Non-pigmented ciliary epithelial cell (primary cell): ENCODE measurements around the gene PAM16.
"Not testable (repeated sequence)": the region's sequence is repeated elsewhere in the genome, so short reads cannot be mapped to it uniquely, and the experiment has no call there.

ENCODE experiments used
- DNase-seq: peaks from one replicate; pipeline ENCODE4 v3.0.0-alpha.2; 2010; ENCODE audit warnings: low read depth

PAM16 gene

GRCh38 chr16:4334724-4335495 is 16.2 kb downstream of the PAM16 start:
- no peak for DNase-seq

DNA sequence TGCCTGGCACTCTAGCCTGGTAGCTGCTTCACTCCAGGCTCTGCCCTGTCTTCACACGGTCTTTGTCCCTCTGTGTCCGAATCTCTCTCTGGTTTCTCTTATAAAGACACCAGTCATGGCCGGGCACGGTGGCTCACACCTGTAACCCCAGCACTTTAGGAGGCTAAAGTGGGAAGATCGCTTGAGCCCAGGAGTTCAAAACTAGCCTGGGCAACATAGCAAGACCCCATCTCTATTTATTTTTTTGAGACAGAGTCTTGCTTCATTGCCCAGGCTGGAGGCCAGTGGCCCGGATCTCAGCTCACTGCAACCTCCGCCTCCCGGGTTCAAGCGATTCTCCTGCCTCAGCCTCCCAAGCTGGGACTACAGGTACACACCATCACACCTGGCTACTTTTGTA is 17.4 kb downstream of the PAM16 start:
- not testable (repeated sequence) for DNase-seq

GRCh38 chr16:4333308-4333638 is 17.8 kb downstream of the PAM16 start:
- no peak for DNase-seq

DNA sequence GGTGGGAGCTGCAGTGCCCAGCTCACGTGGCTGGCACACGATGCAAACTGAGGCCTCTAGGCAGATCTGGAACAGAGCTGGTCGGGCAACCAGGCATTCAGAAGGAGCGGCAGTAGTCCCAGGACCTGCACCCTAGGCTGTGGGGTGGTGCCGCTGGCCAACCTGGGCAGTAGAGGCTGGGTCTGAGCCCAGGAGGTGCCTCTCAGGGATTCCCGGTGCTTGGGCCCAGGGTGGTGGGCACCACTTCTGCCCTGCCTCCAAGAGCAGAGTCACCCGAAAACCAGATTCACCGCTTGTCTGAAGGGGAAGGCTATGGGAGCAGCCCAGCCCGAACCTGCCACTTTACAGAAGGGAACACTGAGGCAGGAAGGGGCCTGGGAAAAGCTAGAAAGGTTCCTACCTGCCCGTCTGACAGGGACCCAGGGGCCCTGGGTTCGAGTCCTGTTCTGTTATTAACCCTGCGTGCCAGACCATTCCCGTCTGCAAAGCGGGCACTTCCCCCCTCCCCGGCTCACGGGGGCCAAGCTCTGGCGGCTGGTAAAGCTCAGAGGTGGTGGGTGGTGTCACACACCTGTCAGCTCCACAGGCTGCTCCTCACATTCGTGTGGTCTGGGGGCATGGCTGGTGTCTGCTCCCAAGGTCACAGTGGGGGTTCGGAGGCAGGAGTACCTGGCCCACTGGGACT is 18.4 kb downstream of the PAM16 start:
- DNase-seq: no peak

- DNase-seq: no peak
These were observed 19.0 kb downstream of the PAM16 start for GRCh38 chr16:4332083-4332482.

DNA sequence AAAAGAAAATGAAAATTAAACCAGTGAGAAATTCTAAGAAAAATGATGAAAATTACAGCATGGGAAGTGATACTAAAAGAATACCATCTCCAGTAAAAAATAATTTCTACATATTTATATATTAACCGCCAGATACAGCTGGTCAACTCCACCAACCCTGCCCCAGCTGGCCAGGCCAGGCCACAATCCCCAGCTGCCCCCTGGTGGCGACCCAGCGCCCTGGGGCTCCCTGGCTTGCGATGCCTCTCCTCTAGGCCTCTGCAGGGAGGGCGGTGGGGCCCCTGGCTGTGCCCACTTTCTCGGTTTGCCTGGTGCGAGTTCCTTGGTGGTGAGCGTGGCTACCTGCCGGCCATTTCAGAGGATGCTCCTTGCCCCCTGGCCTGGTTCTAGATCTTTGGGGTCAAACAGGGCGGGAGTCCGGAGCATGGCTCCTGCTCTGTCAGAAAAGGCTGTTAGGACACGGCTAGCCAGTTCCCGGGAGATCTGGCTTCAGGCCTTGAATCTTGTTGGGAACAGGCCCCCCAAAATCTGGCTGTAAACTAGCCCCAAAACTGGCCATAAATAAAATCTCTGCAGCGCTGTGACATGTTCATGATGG is 20.7 kb downstream of the PAM16 start:
- no peak for DNase-seq

GRCh38 chr16:4328782-4329775 is 22.0 kb downstream of the PAM16 start:
- DNase-seq: no peak

GRCh38 chr16:4328046-4328781 is 22.9 kb downstream of the PAM16 start:
- no peak for DNase-seq

GRCh38 chr16:4327386-4328045 is 23.6 kb downstream of the PAM16 start:
- DNase-seq: no peak

DNA sequence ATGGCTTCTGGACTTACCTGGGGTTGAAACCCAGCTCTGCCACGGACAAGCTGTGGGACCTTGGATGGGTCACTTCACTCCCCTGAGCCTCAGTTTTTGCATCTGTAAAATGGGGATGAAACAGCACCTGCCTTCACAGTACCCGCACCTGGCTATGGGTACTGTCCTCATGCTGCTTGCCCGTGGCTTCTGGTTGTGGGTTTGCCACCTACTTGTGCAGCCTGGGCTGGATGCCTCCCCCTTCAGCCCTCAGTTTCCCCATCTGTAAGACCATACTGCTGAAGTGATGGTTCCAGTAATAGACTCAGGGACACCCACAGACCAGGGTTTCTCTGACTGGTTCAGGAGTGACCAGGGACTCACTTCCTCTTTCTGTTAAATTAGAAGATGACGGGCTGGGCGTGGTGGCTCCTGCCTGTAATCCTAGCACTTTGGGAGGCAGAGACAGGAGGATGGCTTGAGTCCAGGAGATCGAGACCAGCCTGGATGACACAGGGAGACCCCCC is 25.8 kb downstream of the PAM16 start:
- DNase-seq: no peak

DNA sequence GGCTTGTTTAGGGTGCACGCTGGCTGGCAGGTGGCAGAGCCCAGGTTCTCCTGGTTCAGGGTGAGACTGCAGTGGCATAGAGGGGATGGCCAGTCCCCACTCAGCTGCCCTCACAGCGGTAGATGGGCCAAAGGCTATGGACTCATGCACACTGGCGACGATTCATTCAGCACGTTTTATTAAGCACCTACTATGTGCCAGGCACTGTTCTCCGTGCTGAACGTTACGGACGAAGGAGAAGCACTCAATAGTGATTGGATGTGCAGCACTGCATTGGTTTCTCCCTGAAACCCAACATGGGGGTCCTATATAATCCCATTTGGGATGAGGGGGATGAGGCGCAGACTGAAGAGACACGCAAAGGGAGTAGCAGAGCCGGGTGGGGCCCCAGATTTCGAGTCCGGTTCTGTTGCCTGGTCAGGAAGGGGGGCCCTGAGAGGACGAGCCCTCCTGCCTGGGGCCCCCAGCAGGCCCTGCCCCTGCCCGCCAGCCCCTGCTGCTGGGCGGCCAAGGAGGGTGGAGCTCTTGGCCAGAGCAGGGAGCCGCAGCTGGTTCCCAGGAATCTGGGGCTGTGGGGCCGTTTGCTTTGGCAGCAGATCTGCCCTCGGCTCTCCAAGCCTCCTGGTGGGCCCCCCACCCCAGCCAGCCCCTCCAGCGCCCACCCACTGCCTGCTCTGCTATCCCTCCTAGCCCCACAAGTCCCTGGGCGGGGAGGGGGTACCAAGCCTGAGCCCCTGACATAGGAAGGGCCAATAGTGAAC is 26.4 kb downstream of the PAM16 start:
- no peak for DNase-seq

GRCh38 chr16:4323845-4324488 is 27.2 kb downstream of the PAM16 start:
- DNase-seq: no peak

- no peak for DNase-seq
These were observed 27.9 kb downstream of the PAM16 start for GRCh38 chr16:4323071-4323844.

GRCh38 chr16:4322121-4323052 is 28.7 kb downstream of the PAM16 start:
- no peak for DNase-seq

DNA sequence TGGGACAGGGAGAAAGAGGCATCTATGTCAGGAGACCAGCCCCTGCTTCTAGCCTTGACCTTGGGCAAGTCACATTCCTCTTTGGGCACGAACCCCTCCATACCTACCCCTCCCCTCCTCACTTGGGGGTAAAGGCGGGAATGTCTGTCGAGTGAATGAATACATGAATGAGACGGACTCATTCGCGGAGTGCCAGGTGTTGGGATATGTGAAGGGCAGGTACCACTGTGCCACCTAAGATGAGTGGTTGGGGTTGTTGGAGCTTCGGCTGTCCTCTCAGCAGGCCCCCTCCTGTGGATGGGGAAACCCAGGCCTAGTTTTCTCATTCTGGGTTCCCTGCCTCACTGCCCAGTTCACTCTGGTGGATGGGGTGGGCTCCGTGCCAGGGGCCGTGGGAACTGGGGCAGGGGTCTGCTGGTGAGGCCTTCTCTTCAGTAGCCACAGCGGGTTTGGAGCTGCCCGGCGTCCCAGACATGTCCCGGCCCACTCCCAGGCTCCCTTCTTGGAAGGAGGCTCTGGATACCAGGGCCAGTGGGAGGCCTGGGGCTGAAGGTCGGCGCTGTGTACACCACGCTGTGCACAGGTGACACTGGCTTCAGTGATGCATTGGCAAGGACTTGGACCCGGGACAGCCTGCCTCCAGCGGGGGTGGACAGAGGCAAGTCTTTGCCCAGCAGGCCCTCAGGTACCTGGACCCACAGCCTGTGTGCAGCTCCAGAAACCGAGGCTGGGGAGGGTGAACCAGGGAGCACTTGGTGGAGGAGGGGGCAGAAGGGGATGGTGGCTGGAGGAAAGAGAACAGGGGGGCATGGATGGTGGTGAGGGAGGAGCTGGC is 29.6 kb downstream of the PAM16 start:
- DNase-seq: no peak

DNA sequence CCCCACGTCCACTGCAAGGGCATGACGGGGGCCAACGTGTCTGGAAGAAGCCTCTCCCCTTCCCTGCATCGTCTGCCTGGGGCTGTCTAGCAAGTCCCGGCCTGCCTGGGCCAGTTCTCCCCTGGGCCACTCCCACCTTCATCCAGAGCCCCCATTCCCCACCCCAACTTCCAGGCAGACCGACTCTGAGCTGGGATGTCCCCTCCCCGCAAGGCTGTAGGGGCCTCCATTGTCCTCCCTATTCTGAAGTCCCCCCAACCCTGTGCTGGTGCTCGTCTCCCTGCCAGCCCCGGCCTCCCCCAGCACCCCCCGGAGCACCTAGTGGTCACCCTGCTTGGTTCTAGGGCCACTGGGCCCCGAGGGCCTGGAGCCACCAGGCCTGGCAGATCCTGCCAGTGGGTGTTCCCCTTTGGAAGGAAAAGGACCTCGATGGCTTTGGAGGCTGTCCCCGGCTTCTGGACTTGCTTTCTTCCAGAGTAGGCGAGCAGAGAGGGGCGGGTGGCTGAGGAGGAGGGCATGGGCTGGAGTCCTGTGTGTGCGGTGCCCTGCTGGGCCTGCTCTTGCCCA is 30.5 kb downstream of the PAM16 start:
- no peak for DNase-seq
